Psoas muscle (tissue), 8 donors: Measurements from ENCODE around the gene ANK2. TPM values are rescaled to one million over a fixed set of nuclear protein-coding genes. Genes with fewer than 3 reads are reported as not detected.

Source experiments
- ATAC-seq, 4 donors: fragments of 200-7000 bp; cut with Tn5 transposase; one replicate each; pipeline ENCODE4 v1.9.1; 2020; ENCODE audit warnings: moderate library complexity in 3 of 4, mild to moderate bottlenecking in 2 of 4
- DNase-seq, 2 donors: peaks; one replicate each; pipeline ENCODE4 v3.0.0-alpha.2; 2020
- H3K27ac ChIP-seq: fragments of 200-600 bp; one replicate; pipeline ENCODE4 v1.8.0; 2022
- H3K27me3 ChIP-seq, 3 donors: fragments of 200-600 bp in 1 of 3; one replicate each; pipeline versions ENCODE4 v1.6.1 to v1.8.0; 2013 to 2022; ENCODE audit warnings: low read length in 2 of 3, mild to moderate bottlenecking in 2 of 3, moderate library complexity in 1 of 3; ENCODE audit not compliant: insufficient read depth in 3 of 3
- H3K36me3 ChIP-seq, 2 donors: fragments of 200-600 bp in 1 of 2; one replicate each; pipeline versions ENCODE4 v1.6.1 to v1.8.0; 2013 to 2022; ENCODE audit warnings: low read depth in 1 of 2, mild to moderate bottlenecking in 1 of 2, moderate library complexity in 1 of 2; ENCODE audit not compliant: insufficient read depth in 1 of 2
- H3K4me1 ChIP-seq: fragments of 200-600 bp; one replicate; pipeline ENCODE4 v1.8.0; 2022
- H3K4me3 ChIP-seq: fragments of 200-600 bp; one replicate; pipeline ENCODE4 v1.8.0; 2022; ENCODE audit warnings: mild to moderate bottlenecking
- H3K9me3 ChIP-seq: fragments of 200-600 bp; one replicate; pipeline ENCODE4 v1.8.0; 2022
- CTCF ChIP-seq: fragments of 200-600 bp; IDR thresholded peaks from one replicate; pipeline ENCODE4 v1.8.0; 2022; ENCODE audit warnings: antibody characterized with exemption
- WGBS, 3 donors: extraction: QIAGEN DNeasy Blood & Tissue Kit; methylation state at CpG; one replicate each; pipeline versions ENCODE4 v1.1.6 to v1.1.7; 2013; 5-methylcytosine and 5-hydroxymethylcytosine counted together
- intact Hi-C, 2 donors: fragments of 100-400 bp; cut with DNase I; formaldehyde crosslinking; loops; one replicate each; pipeline versions ENCODE4 v1.11.0 to v1.14.2; 2022
- polyA plus RNA-seq, 3 donors: library from polyadenylated mRNA; stranded (reverse); fragments of 200-250 nt; gene quantifications; one replicate each; pipeline ENCODE4 v1.2.3, GENCODE V29; 2013
- total RNA-seq, 4 donors: library from RNA; stranded (reverse); fragmentation: NEBNext Ultra II Directional in 2 of 4; extraction: Animal tissue kit (Norgen Biotek cat#: 25700) in 2 of 4; gene quantifications; one replicate each; pipeline versions ENCODE4 v1.2.1 to v1.2.4, GENCODE V29; 2021 to 2023
- donor health status: healthy with polysubstance abuse.
- donor health status: DM: no; HTN: no; CAD: no; lungs with moderate emphysema.
- donor health status: Bipolar disorder and iron deficiency.
- donor health status: healthy.
- donor health status: DM: yes; HTN: yes; CAD: no.
- donor health status: DM: no; HTN: no; CAD: no.
- donor health status: DM: no; HTN: no; CAD: no.
- donor health status: DM: yes; HTN: yes; CAD: no.

The ANK2 gene
- total and polyA plus RNA-seq, 7 donors, result 14.1 to 153 (median 78.5) TPM

GRCh38 chr4:113330200-113330599 lies 280.7 kb downstream of the ANK2 start:
- DNase-seq, result no peak
- no peak for TF ChIP-seq CTCF
- intact Hi-C loops, result no loop called here
- no peak overlapping the region for H3K4me3 ChIP-seq
- peaks cover 0 to 46% of the 10 kb centered on the region in 2 donors for H3K36me3 ChIP-seq
- no peaks in the 10 kb centered on the region for H3K9me3 ChIP-seq
- H3K27me3 ChIP-seq, result no peaks in the 10 kb centered on the region
- no peak overlapping the region for H3K27ac ChIP-seq
- ATAC-seq, result no peak
- 96 to 97% (median 97%) methylated on average over 12 of the region's 12 CpGs for WGBS, 3 donors
- no peaks in the 10 kb centered on the region for H3K4me1 ChIP-seq

DNA sequence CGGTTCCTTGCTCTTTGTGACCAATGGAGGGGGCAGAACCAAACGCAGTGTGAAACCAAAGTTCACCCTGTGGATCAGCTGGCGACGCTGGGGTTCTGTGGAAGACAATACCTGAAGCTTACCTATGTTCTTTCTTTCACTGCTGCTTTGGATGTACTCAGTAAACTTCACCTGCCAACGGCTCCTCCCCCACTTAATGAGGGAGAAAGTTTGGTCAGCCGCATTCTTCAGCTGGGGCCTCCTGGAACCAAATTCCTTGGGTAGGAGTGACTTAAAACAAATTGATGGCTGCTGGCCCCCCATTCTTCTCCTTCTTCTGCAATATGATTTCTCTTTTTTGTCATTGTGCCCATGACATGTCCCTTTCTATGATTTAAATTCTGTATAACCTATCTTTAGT lies 282.4 kb downstream of the ANK2 start:
- no peak for TF ChIP-seq CTCF
- intact Hi-C loops, result no loop called here
- WGBS, 3 donors, result 84 to 92% (median 88%) methylated on average over 6 of the region's 6 CpGs
- ATAC-seq (no peak), DNase-seq (no peak)
- no peaks in the 10 kb centered on the region for H3K27me3 ChIP-seq
- no peaks in the 10 kb centered on the region for H3K9me3 ChIP-seq
- H3K4me3 ChIP-seq, result no peak overlapping the region
- H3K36me3 ChIP-seq, result peaks cover 0 to 62% of the 10 kb centered on the region in 2 donors
- H3K27ac ChIP-seq, result no peak overlapping the region
- H3K4me1 ChIP-seq, result no peaks in the 10 kb centered on the region

DNA sequence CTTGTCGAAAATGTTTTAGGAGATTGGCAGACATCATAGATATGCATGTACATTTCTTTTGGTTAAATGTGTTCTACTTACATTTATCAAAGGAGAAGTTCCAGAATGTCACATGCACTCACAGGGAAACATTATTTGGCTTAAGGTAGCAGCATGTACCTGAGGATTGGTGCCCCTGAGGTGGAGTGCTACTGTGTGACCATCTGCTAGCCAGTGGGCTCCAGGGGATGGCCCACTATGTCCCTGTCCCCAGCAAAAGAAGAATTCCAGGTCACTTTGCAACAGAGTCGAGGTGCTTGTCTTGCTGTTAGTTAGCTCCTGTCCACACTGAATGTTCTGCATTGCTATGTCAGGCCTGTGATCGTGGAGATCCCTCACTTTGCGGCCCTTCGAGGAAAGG lies 283.2 kb downstream of the ANK2 start:
- Histone ChIP-seq H3K4me3 (no peak overlapping the region), H3K4me1 (no peaks in the 10 kb centered on the region), H3K9me3 (no peaks in the 10 kb centered on the region), H3K27ac (no peak overlapping the region), H3K36me3 (peaks cover 0 to 68% of the 10 kb centered on the region in 2 donors), H3K27me3 (no peaks in the 10 kb centered on the region)
- ATAC-seq (no peak), DNase-seq (no peak)
- intact Hi-C loops, result no loop called here
- WGBS, 3 donors, result 91 to 95% (median 92%) methylated on average over 5 of the region's 5 CpGs
- no peak for TF ChIP-seq CTCF

- no peak for TF ChIP-seq CTCF
- peaks cover 0 to 66% of the 10 kb centered on the region in 2 donors for H3K36me3 ChIP-seq
Observed at GRCh38 chr4:113335746-113336145, 286.3 kb downstream of the ANK2 start.

GRCh38 chr4:113336556-113336955 lies 287.1 kb downstream of the ANK2 start:
- no peaks in the 10 kb centered on the region for H3K27me3 ChIP-seq
- TF ChIP-seq CTCF, result no peak
- no peak overlapping the region for H3K27ac ChIP-seq
- DNase-seq (no peak), ATAC-seq (no peak)
- no peaks in the 10 kb centered on the region for H3K4me1 ChIP-seq
- no peaks in the 10 kb centered on the region for H3K9me3 ChIP-seq
- H3K36me3 ChIP-seq, result peaks cover 0 to 62% of the 10 kb centered on the region in 2 donors
- no peak overlapping the region for H3K4me3 ChIP-seq
- 66 to 84% (median 71%) methylated on average over 2 of the region's 2 CpGs for WGBS, 3 donors
- intact Hi-C loops, result loop anchor here in 1 of 2 donors (5.0 kb wide), 1 partner anchor 1084 kb away; no protein-coding TSS in a partner anchor

More at GRCh38 chr4:113335746-113336145, 286.3 kb downstream of the ANK2 start:
- no peak overlapping the region for H3K4me3 ChIP-seq
- WGBS, 3 donors, result 94 to 98% (median 96%) methylated on average over 10 of the region's 10 CpGs
- H3K27ac ChIP-seq, result no peak overlapping the region
- H3K9me3 ChIP-seq, result no peaks in the 10 kb centered on the region
- ATAC-seq (no peak), DNase-seq (no peak)
- intact Hi-C loops, result loop anchor here in 1 of 2 donors (5.0 kb wide), 1 partner anchor 1083 kb away; no protein-coding TSS in a partner anchor
- no peaks in the 10 kb centered on the region for H3K4me1 ChIP-seq
- no peaks in the 10 kb centered on the region for H3K27me3 ChIP-seq
